A549 (cell line): ENCODE measurements around the gene KCNAB1. TPM values are rescaled to one million over a fixed set of nuclear protein-coding genes. Genes with fewer than 3 reads are reported as not detected.

Experiments
- ATAC-seq, 2 experiments: fragments of 200-7000 bp in 1 of 2; fragments of >200 bp in 1 of 2; cut with Nextera tagmentation in 1 of 2; cut with Tn5 transposase in 1 of 2; 3 replicates each; pipeline versions ENCODE4 v1.8.0 to v1.9.1; 2018 to 2020; ENCODE audit warnings: mild to moderate bottlenecking in 1 of 2, moderate library complexity in 1 of 2
- CTCF ChIA-PET: fragments of 300-600 bp; sonication (Branson Sonifier 250); formaldehyde crosslinking; extraction: SDS; loops from one replicate; lab custom pipeline; 2021; ENCODE audit warnings: antibody characterized with exemption, inconsistent platforms; lab: Yijun Ruan, JAX
- POLR2A ChIA-PET: fragments of 350-600 bp; formaldehyde crosslinking; extraction: SDS; loops from one replicate; lab custom pipeline; 2021; ENCODE audit warnings: antibody characterized with exemption, inconsistent platforms; lab: Yijun Ruan, JAX
- DNase-seq, 2 experiments: peaks; one replicate each; pipeline versions ENCODE4 v3.0.0 to v3.0.0-alpha.2; 2011 to 2016; ENCODE audit warnings: low read depth in 1 of 2, low spot score in 1 of 2
- FAIRE-seq: peaks from 2 replicates; lab custom pipeline; 2011; peaks lifted over from hg19 to GRCh38; lab: Jason Lieb, UNC
- H3K27ac ChIP-seq, 2 experiments: fragments of >200 bp; sonication (Bioruptor Twin); formaldehyde crosslinking; 3 replicates each; pipeline ENCODE4 v1.5.1; 2016 to 2017
- H3K4me1 ChIP-seq: fragments of >200 bp; sonication (Bioruptor Twin); formaldehyde crosslinking; 3 replicates; pipeline ENCODE4 v1.6.1; 2016
- H3K4me2 ChIP-seq: fragments of >200 bp; sonication (Bioruptor Twin); formaldehyde crosslinking; 3 replicates; pipeline ENCODE4 v1.6.1; 2016
- H3K4me3 ChIP-seq: fragments of >200 bp; sonication (Bioruptor Twin); formaldehyde crosslinking; 3 replicates; pipeline ENCODE4 v1.5.1; 2016
- H3K9me3 ChIP-seq: fragments of >200 bp; sonication (Bioruptor Twin); formaldehyde crosslinking; 3 replicates; pipeline ENCODE4 v1.6.1; 2016
- BCL3 ChIP-seq: fragments of >200 bp; sonication (Bioruptor Twin); formaldehyde crosslinking; IDR thresholded peaks from 3 replicates; pipeline ENCODE4 v1.6.1; 2016
- CHD2 ChIP-seq: fragments of 150-350 bp; IDR thresholded peaks from 2 replicates; pipeline ENCODE4 v1.6.1; 2014; ENCODE audit warnings: low read length; ENCODE audit not compliant: partially characterized antibody
- EHF ChIP-seq: fragments of 250-450 bp; sonication (Bioruptor Pico); IDR thresholded peaks from 2 replicates; pipeline ENCODE4 v1.5.0; 2020; ENCODE audit warnings: mild to moderate bottlenecking
- FOSB ChIP-seq: fragments of 250-450 bp; sonication (Bioruptor Pico); IDR thresholded peaks from 2 replicates; pipeline ENCODE4 v1.5.0; 2020; ENCODE audit warnings: mild to moderate bottlenecking, moderate library complexity
- FOSL2 ChIP-seq, 2 experiments: fragments of 450-650 bp in 1 of 2; fragments of >200 bp in 1 of 2; sonication (Bioruptor Twin) in 1 of 2; formaldehyde crosslinking; IDR thresholded peaks; 2 replicates each; pipeline versions ENCODE4 v1.5.0 to v1.6.1; 2016 to 2020; ENCODE audit warnings: mild to moderate bottlenecking in 1 of 2, moderate library complexity in 1 of 2
- FOXS1 ChIP-seq: fragments of 250-450 bp; sonication (Bioruptor Pico); IDR thresholded peaks from 2 replicates; pipeline ENCODE4 v1.5.0; 2020; ENCODE audit warnings: mild to moderate bottlenecking, moderate library complexity
- GATA3 ChIP-seq: IDR thresholded peaks from 2 replicates; pipeline ENCODE4 v1.6.1; 2012; ENCODE audit warnings: borderline replicate concordance
- HEYL ChIP-seq: fragments of 250-450 bp; sonication (Bioruptor Pico); IDR thresholded peaks from 2 replicates; pipeline ENCODE4 v1.8.0; 2021; ENCODE audit warnings: mild to moderate bottlenecking, moderate library complexity
- JUN ChIP-seq, 2 experiments: fragments of >200 bp; sonication (Bioruptor Twin); formaldehyde crosslinking; IDR thresholded peaks; 2 replicates in 1 of 2; 3 replicates in 1 of 2; pipeline ENCODE4 v1.6.1; 2016 to 2017
- JUNB ChIP-seq: fragments of >200 bp; sonication (Bioruptor Twin); formaldehyde crosslinking; IDR thresholded peaks from 2 replicates; pipeline ENCODE4 v1.6.1; 2016
- KDM1A ChIP-seq: fragments of 200-600 bp; sonication (generic); IDR thresholded peaks from 2 replicates; pipeline ENCODE4 v1.6.1; 2016; ENCODE audit warnings: low read depth, mild to moderate bottlenecking
- KDM5A ChIP-seq: fragments of 200-600 bp; sonication (generic); IDR thresholded peaks from 2 replicates; pipeline ENCODE4 v1.6.1; 2016; ENCODE audit warnings: antibody characterized with exemption, mild to moderate bottlenecking
- MAX ChIP-seq: IDR thresholded peaks from 2 replicates; pipeline ENCODE4 v1.6.1; 2012
- MAZ ChIP-seq: fragments of 150-350 bp; IDR thresholded peaks from 2 replicates; pipeline ENCODE4 v1.6.1; 2014; ENCODE audit warnings: antibody characterized with exemption, low read depth, low read length, borderline replicate concordance
- NFE2L2 ChIP-seq: fragments of 150-350 bp; conservative IDR thresholded peaks from 2 replicates; pipeline ENCODE4 v1.6.1; 2014; ENCODE audit warnings: low read length
- PHF8 ChIP-seq: fragments of 200-600 bp; sonication (generic); IDR thresholded peaks from 2 replicates; pipeline ENCODE4 v1.6.1; 2016; ENCODE audit warnings: low read depth, mild to moderate bottlenecking, antibody characterized with exemption, moderate library complexity, borderline replicate concordance
- POLR2A ChIP-seq: IDR thresholded peaks from 2 replicates; pipeline ENCODE4 v1.6.1; 2012; ENCODE audit warnings: mild to moderate bottlenecking, low read length
- POLR2AphosphoS2 ChIP-seq: conservative IDR thresholded peaks from 2 replicates; pipeline ENCODE4 v1.6.1; 2012; ENCODE audit warnings: low read length, improper control_type of control experiment, inconsistent platforms
- RARB ChIP-seq: fragments of 250-450 bp; sonication (Bioruptor Pico); IDR thresholded peaks from 2 replicates; pipeline ENCODE4 v1.8.0; 2021; ENCODE audit warnings: mild to moderate bottlenecking, moderate library complexity
- REST ChIP-seq: fragments of 200-600 bp; sonication (generic); IDR thresholded peaks from 2 replicates; pipeline ENCODE4 v1.6.1; 2016; ENCODE audit warnings: antibody characterized with exemption, mild to moderate bottlenecking, moderate library complexity
- RFX5 ChIP-seq: fragments of 450-650 bp; IDR thresholded peaks from 2 replicates; pipeline ENCODE4 v1.7.1; 2014; ENCODE audit warnings: antibody characterized with exemption, mild to moderate bottlenecking, moderate library complexity
- RNF2 ChIP-seq: fragments of 200-600 bp; sonication (generic); IDR thresholded peaks from 2 replicates; pipeline ENCODE4 v1.6.1; 2016; ENCODE audit warnings: low read depth, mild to moderate bottlenecking, antibody characterized with exemption, moderate library complexity, borderline replicate concordance
- USF2 ChIP-seq: fragments of 450-650 bp; IDR thresholded peaks from 2 replicates; pipeline ENCODE4 v1.6.1; 2014; ENCODE audit warnings: antibody characterized with exemption
- ZFP36 ChIP-seq: fragments of 450-650 bp; IDR thresholded peaks from 2 replicates; pipeline ENCODE4 v1.6.1; 2014; ENCODE audit warnings: borderline replicate concordance; ENCODE audit not compliant: partially characterized antibody
- ZSCAN20 ChIP-seq: fragments of 250-450 bp; sonication (Bioruptor Pico); IDR thresholded peaks from 2 replicates; pipeline ENCODE4 v1.8.0; 2022; ENCODE audit warnings: mild to moderate bottlenecking, moderate library complexity
- WGBS: methylation state at CpG from one replicate; pipeline ENCODE4 v1.1.6; 2017; ENCODE audit errors: missing lambda C conversion rate; 5-methylcytosine and 5-hydroxymethylcytosine counted together
- polyA plus RNA-seq, 4 experiments: library from polyadenylated mRNA; depleted of rRNA in 3 of 4; stranded (reverse); fragments of >200 nt; fragmentation: RNase III in 1 of 4; extraction: RNeasy Plus Mini Kit Qiagen cat#74134 plus additional on column Dnase treatment in 1 of 4; gene quantifications; 2 replicates in 3 of 4; 3 replicates in 1 of 4; pipeline ENCODE4 v1.2.3, GENCODE V29; 2011 to 2017

KCNAB1 gene
- polyA plus RNA-seq, 2 of the 4 experiments (the other 2 are of a cell fraction): not detected

GRCh38 chr3:156554842-156555687 lies 434.7 kb downstream of the KCNAB1 start, which contains the start of gene SSR3:
TSS of gene SSR3 (minus strand) at chr3:156555117. CDS start at chr3:156555089, 28 bp downstream.
- ATAC-seq (peak; percentile 99 to 100), FAIRE-seq (peak; percentile 49), DNase-seq (peak; percentile 92 to 99)
- Histone ChIP-seq H3K27ac (peak within 1 kb of the TSS; percentile 83 to 93), H3K4me2 (peak within 1 kb of the TSS; percentile 86), H3K9me3 (no peaks in the 10 kb centered on the region), H3K4me3 (peak within 1 kb of the TSS; percentile 61), H3K4me1 (peaks cover 16% of the 10 kb centered on the region; the same call in 2 of the 3 replicates)
- POLR2A ChIA-PET: interaction anchor here (0.7 to 2.3 kb wide), 11 partner anchors 11 to 605 kb away, joined by 3 to 38 read pairs (median 4); partner anchors contain the start of genes CCNL1 and TIPARP
- 7% methylated on average over 16 of the region's 60 CpGs for WGBS
- TF ChIP-seq JUN (IDR thresholded peaks at IDR 0.05) (peak; percentile 80 to 91; a peak in 4 of 5 replicates), EHF (CRISPR knock-in tag) (no peak), POLR2A (peak; percentile 76), PHF8 (peak; percentile 65; the same call in 1 of the 2 replicates), USF2 (peak; percentile 97), MAX (peak; percentile 62; the same call in 1 of the 2 replicates), BCL3 (peak; percentile 46; the same call in 1 of the 3 replicates), FOSB (no peak), ZSCAN20 (CRISPR knock-in tag) (no peak), FOSL2 (IDR thresholded peaks at IDR 0.05) (no peak), FOSL2 (CRISPR knock-in tag; IDR thresholded peaks at IDR 0.05) (peak; percentile 41; the same call in 1 of the 2 replicates)
- CTCF ChIA-PET: interaction anchor here (0.6 to 4.1 kb wide), 11 partner anchors 12 to 582 kb away, joined by 3 to 25 read pairs (median 4); partner anchors contain the start of gene TIPARP

GRCh38 chr3:156558389-156558788 lies 438.0 kb downstream of the KCNAB1 start:
- Histone ChIP-seq H3K4me1 (peaks cover 6% of the 10 kb centered on the region; the same call in 2 of the 3 replicates), H3K27ac (no peak overlapping the region), H3K4me2 (no peak overlapping the region), H3K4me3 (no peak overlapping the region), H3K9me3 (no peaks in the 10 kb centered on the region)
- ChIA-PET POLR2A (no interaction called here), CTCF (no interaction called here)
- ATAC-seq (no peak), FAIRE-seq (no peak), DNase-seq (no peak)
- no peak for TF ChIP-seq NFE2L2

- DNase-seq (no peak), FAIRE-seq (no peak), ATAC-seq (no peak)
- ChIA-PET CTCF (no interaction called here), POLR2A (no interaction called here)
- Histone ChIP-seq H3K9me3 (no peaks in the 10 kb centered on the region), H3K27ac (no peak overlapping the region), H3K4me3 (no peak overlapping the region), H3K4me1 (peaks cover 4% of the 10 kb centered on the region; the same call in 1 of the 3 replicates), H3K4me2 (no peak overlapping the region)
- 26% methylated on average over 1 of the region's 1 CpG for WGBS
- TF ChIP-seq MAZ (no peak), RNF2 (no peak), FOSB (no peak), KDM1A (no peak), CHD2 (no peak), KDM5A (no peak), FOXS1 (CRISPR knock-in tag) (no peak), HEYL (no peak), JUNB (no peak), ZFP36 (no peak), REST (no peak), GATA3 (no peak), POLR2A (no peak), POLR2AphosphoS2 (no peak), RARB (no peak), RFX5 (no peak), MAX (no peak)
Measured at GRCh38 chr3:156559321-156559720, 438.9 kb downstream of the KCNAB1 start.
